SK-N-SH (cell line): ENCODE measurements around the gene COL8A2. TPM values are rescaled to one million over a fixed set of nuclear protein-coding genes. Genes with fewer than 3 reads are reported as not detected.
A peak's percentile ranks its signal among the peaks of the same experiment; 100 is the strongest.

Source experiments
- CTCF ChIA-PET: fragments of 300-600, 350-600 bp; formaldehyde crosslinking; extraction: SDS; loops from one replicate; lab custom pipeline; 2021; lab: Yijun Ruan, JAX
- POLR2A ChIA-PET: fragments of 350-600 bp; sonication (Branson Sonifier 250); formaldehyde crosslinking; extraction: SDS; loops from one replicate; lab custom pipeline; 2020; ENCODE audit warnings: antibody characterized with exemption, inconsistent platforms; lab: Yijun Ruan, JAX
- DNase-seq: peaks from one replicate; pipeline ENCODE4 v3.0.0; 2012
- H2AFZ ChIP-seq: fragments of 200-600 bp; sonication (generic); 2 replicates; pipeline ENCODE4 v1.8.1; 2016; ENCODE audit warnings: antibody characterized with exemption, mild to moderate bottlenecking, low read depth
- H3F3A ChIP-seq: fragments of 200-600 bp; sonication (generic); replicated peaks from 2 replicates; pipeline ENCODE3; 2016; ENCODE audit warnings: antibody characterized with exemption, mild to moderate bottlenecking; ENCODE audit not compliant: insufficient read depth
- H3K27ac ChIP-seq, 2 experiments: fragments of 200-500 bp in 1 of 2; fragments of 200-600 bp in 1 of 2; sonication (Bioruptor generic) in 1 of 2; sonication (generic), shearing (Covaris generic) in 1 of 2; 2 replicates each; pipeline versions ENCODE4 v1.5.1 to v1.6.1; 2014 to 2016; ENCODE audit warnings: low read depth in 2 of 2, inconsistent platforms in 1 of 2, low read length in 1 of 2, mild to moderate bottlenecking in 1 of 2, mixed read lengths in 1 of 2
- H3K27me3 ChIP-seq: fragments of 200-600 bp; sonication (generic), shearing (Covaris generic); 2 replicates; pipeline ENCODE4 v1.6.1; 2016; ENCODE audit warnings: mixed run types; ENCODE audit not compliant: insufficient read depth
- H3K36me3 ChIP-seq, 2 experiments: fragments of 200-500 bp in 1 of 2; fragments of 200-600 bp in 1 of 2; sonication (Bioruptor generic) in 1 of 2; sonication (generic) in 1 of 2; replicated peaks in 1 of 2; 2 replicates each; pipeline versions ENCODE3 to v1.5.1; 2014 to 2016; ENCODE audit warnings: low read length in 1 of 2, mild to moderate bottlenecking in 1 of 2; ENCODE audit not compliant: insufficient read depth in 2 of 2, control insufficient read depth in 1 of 2
- H3K4me1 ChIP-seq, 2 experiments: fragments of 200-500 bp in 1 of 2; fragments of 200-600 bp in 1 of 2; sonication (Bioruptor generic) in 1 of 2; sonication (generic), shearing (Covaris generic) in 1 of 2; 2 replicates each; pipeline versions ENCODE4 v1.5.1 to v1.6.1; 2014 to 2016; ENCODE audit warnings: low read depth in 1 of 2, low read length in 1 of 2, mixed run types in 1 of 2; ENCODE audit not compliant: insufficient read depth in 2 of 2, control insufficient read depth in 1 of 2
- H3K4me2 ChIP-seq: fragments of 200-600 bp; sonication (generic), shearing (Covaris generic); 2 replicates; pipeline ENCODE4 v1.6.1; 2017; ENCODE audit warnings: mixed run types
- H3K4me3 ChIP-seq, 2 experiments: fragments of 200-500 bp in 1 of 2; fragments of 200-600 bp in 1 of 2; sonication (Bioruptor generic) in 1 of 2; sonication (generic), shearing (Covaris generic) in 1 of 2; 2 replicates each; pipeline versions ENCODE4 v1.5.1 to v1.8.1; 2014 to 2016; ENCODE audit warnings: low read depth in 2 of 2, inconsistent platforms in 1 of 2, low read length in 1 of 2, mild to moderate bottlenecking in 1 of 2, mixed read lengths in 1 of 2, moderate library complexity in 1 of 2
- H3K79me2 ChIP-seq: fragments of 200-600 bp; sonication (generic); 2 replicates; pipeline ENCODE4 v1.8.1; 2017; ENCODE audit warnings: mild to moderate bottlenecking; ENCODE audit not compliant: insufficient read depth
- H3K9ac ChIP-seq: fragments of 200-600 bp; sonication (generic); 2 replicates; pipeline ENCODE4 v1.6.1; 2017; ENCODE audit warnings: mixed run types
- H3K9me2 ChIP-seq: fragments of 200-600 bp; sonication (generic); 2 replicates; pipeline ENCODE4 v1.6.1; 2017; ENCODE audit warnings: mixed run types
- H3K9me3 ChIP-seq: fragments of 200-600 bp; sonication (generic); 2 replicates; pipeline ENCODE4 v1.6.1; 2017; ENCODE audit warnings: mixed run types, mild to moderate bottlenecking, moderate library complexity
- H4K20me1 ChIP-seq: fragments of 200-600 bp; sonication (generic); 2 replicates; pipeline ENCODE4 v1.6.1; 2017; ENCODE audit warnings: mild to moderate bottlenecking, mixed run types; ENCODE audit not compliant: insufficient read depth
- FOSL2 ChIP-seq: IDR thresholded peaks from 2 replicates; pipeline ENCODE4 v1.4.0; 2012; ENCODE audit warnings: low read depth, mild to moderate bottlenecking, moderate library complexity, borderline replicate concordance
- FOXJ3 ChIP-seq: sonication (generic); formaldehyde crosslinking; IDR thresholded peaks from 2 replicates; pipeline ENCODE4 v1.5.1; 2020; ENCODE audit warnings: mild to moderate bottlenecking, missing genetic modification reagents
- FOXM1 ChIP-seq: IDR thresholded peaks from 2 replicates; pipeline ENCODE4 v1.4.0; 2012; ENCODE audit warnings: low read depth, mild to moderate bottlenecking
- GATA2 ChIP-seq: sonication (generic); formaldehyde crosslinking; IDR thresholded peaks from 2 replicates; pipeline ENCODE4 v1.5.0; 2020; ENCODE audit warnings: mild to moderate bottlenecking, missing genetic modification reagents
- IRF3 ChIP-seq: fragments of 150-350 bp; IDR thresholded peaks from 2 replicates; pipeline ENCODE4 v1.6.1; 2016; ENCODE audit warnings: mild to moderate bottlenecking, low read depth, low read length
- REST ChIP-seq: IDR thresholded peaks from 2 replicates; pipeline ENCODE4 v1.6.1; 2012; ENCODE audit warnings: mild to moderate bottlenecking, low read depth, low read length, moderate library complexity
- YY1 ChIP-seq: IDR thresholded peaks from 2 replicates; pipeline ENCODE4 v1.4.0; 2012; ENCODE audit warnings: low read depth, mild to moderate bottlenecking
- WGBS: methylation state at CpG from one replicate; pipeline ENCODE4 v1.1.6; 2017; ENCODE audit warnings: low lambda C conversion rate; 5-methylcytosine and 5-hydroxymethylcytosine counted together
- polyA plus RNA-seq, 3 experiments: library from polyadenylated mRNA; depleted of rRNA; stranded (reverse); fragments of >200 nt; gene quantifications; 2 replicates each; pipeline ENCODE4 v1.2.3, GENCODE V29; 2012
- TF ChIP-seq, protein P1 (sequence below): IDR thresholded peaks from 2 replicates; pipeline ENCODE4; 2012
- TF ChIP-seq, protein P2 (sequence below): fragments of 200-600 bp; sonication (generic); IDR thresholded peaks from 2 replicates; pipeline ENCODE4 v1.6.1; 2017; ENCODE audit warnings: antibody characterized with exemption, mild to moderate bottlenecking, moderate library complexity

COL8A2 gene
- polyA plus RNA-seq, 1 of the 3 experiments (the other 2 are of a cell fraction): 3.1 TPM

DNA sequence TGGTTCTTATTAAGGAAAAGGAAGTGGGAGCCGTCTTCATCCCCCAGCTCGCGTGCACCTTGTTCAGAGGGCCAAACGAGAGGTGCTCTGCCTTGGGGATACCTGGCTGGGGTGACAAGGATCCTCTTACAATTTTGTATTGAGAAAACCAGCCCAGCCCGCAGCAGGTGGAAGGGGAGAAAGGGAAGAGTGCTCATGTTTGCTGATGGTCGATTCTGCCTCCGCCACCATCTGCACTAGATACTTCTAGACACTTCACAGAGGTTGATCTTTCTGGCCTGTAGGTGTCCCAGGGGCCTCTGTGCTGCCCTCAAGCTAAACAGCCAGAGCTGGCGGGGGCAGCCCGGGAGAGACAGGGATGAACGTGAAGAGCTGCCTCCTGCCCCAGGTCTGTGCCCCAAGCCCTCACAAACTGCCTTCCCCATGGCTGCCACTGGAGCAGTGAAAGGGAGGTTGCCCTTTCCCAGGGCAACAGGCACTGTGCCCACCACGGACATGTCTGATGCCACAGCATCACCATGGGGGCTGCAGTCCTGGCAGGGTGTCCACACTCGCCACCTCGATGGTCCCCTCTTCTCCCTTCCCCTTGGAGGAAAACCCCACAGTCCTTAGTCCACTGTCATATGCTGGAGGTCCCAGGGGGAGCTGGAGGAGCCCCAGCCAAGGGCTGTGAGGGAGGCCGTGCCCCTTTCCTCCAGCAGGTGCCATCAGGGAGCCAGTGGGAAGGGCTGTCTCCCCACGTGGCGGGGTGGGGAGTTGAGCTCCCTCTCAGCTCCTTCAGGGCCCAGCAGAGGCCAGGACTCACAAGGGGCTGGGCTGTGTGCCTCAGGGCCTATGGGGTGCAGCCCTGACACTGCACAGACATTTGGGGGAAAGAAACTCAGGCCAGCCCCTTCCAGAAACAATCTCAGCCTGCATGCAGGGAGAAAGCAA lies 28.3 kb downstream of the COL8A2 start:
- H3K9ac ChIP-seq: no peak overlapping the region
- no peaks in the 10 kb centered on the region for H4K20me1 ChIP-seq
- TF ChIP-seq FOXM1 (no peak), FOXJ3 (CRISPR knock-in tag) (no peak), REST (no peak), FOSL2 (no peak), IRF3 (no peak), YY1 (no peak), GATA2 (no peak)
- TF ChIP-seq, protein P1, sequence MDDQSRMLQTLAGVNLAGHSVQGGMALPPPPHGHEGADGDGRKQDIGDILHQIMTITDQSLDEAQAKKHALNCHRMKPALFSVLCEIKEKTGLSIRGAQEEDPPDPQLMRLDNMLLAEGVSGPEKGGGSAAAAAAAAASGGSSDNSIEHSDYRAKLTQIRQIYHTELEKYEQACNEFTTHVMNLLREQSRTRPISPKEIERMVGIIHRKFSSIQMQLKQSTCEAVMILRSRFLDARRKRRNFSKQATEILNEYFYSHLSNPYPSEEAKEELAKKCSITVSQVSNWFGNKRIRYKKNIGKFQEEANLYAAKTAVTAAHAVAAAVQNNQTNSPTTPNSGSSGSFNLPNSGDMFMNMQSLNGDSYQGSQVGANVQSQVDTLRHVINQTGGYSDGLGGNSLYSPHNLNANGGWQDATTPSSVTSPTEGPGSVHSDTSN: no peak
- TF ChIP-seq, protein P2, sequence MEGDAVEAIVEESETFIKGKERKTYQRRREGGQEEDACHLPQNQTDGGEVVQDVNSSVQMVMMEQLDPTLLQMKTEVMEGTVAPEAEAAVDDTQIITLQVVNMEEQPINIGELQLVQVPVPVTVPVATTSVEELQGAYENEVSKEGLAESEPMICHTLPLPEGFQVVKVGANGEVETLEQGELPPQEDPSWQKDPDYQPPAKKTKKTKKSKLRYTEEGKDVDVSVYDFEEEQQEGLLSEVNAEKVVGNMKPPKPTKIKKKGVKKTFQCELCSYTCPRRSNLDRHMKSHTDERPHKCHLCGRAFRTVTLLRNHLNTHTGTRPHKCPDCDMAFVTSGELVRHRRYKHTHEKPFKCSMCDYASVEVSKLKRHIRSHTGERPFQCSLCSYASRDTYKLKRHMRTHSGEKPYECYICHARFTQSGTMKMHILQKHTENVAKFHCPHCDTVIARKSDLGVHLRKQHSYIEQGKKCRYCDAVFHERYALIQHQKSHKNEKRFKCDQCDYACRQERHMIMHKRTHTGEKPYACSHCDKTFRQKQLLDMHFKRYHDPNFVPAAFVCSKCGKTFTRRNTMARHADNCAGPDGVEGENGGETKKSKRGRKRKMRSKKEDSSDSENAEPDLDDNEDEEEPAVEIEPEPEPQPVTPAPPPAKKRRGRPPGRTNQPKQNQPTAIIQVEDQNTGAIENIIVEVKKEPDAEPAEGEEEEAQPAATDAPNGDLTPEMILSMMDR: peak; percentile 34; the same call in 1 of the 2 replicates
- no peak overlapping the region for H3K4me3 ChIP-seq
- peaks cover 11 to 45% of the 10 kb centered on the region in 2 experiments for H3K36me3 ChIP-seq
- no peak overlapping the region for H2AFZ ChIP-seq
- H3F3A ChIP-seq: peaks cover 20% of the 10 kb centered on the region
- H3K4me1 ChIP-seq: peaks cover 0 to 69% of the 10 kb centered on the region in 2 experiments; a peak in 2 of 4 replicates
- no peaks in the 10 kb centered on the region for H3K9me3 ChIP-seq
- H3K27ac ChIP-seq: peak overlapping the region in 1 of 2 experiments; percentile 99; a peak in 2 of 4 replicates
- CTCF ChIA-PET: interaction anchor here (0.6 to 32.6 kb wide), 6 partner anchors 20 to 189 kb away, joined by 3 to 700 read pairs (median 6); partner anchors contain the start of gene TRAPPC3
- H3K4me2 ChIP-seq: no peak overlapping the region
- DNase-seq: peak; percentile 67
- peaks cover 10% of the 10 kb centered on the region; the same call in 1 of the 2 replicates for H3K79me2 ChIP-seq
- WGBS: 77% methylated on average over 11 of the region's 16 CpGs
- no peaks in the 10 kb centered on the region for H3K9me2 ChIP-seq
- no peaks in the 10 kb centered on the region for H3K27me3 ChIP-seq
- POLR2A ChIA-PET: interaction anchor here (0.7 to 1.0 kb wide), 3 partner anchors 10 to 38 kb away, joined by 4 to 5 read pairs (median 4); no protein-coding TSS in a partner anchor
